NOMO-1 treated with DMSO at 0.1 percent for 48 hours (cell line): ENCODE data around the gene SRGAP3.

Experiments
- DNase-seq: peaks from one replicate; lab custom pipeline; 2025; ENCODE audit not compliant: unreplicated experiment; lab: John Stamatoyannopoulos, UW

SRGAP3 gene

GRCh38 chr3:8993331-8993730 is 256.1 kb downstream of the SRGAP3 start:
- no peak for DNase-seq

GRCh38 chr3:8992854-8993253 is 256.6 kb downstream of the SRGAP3 start:
- DNase-seq: no peak

DNA sequence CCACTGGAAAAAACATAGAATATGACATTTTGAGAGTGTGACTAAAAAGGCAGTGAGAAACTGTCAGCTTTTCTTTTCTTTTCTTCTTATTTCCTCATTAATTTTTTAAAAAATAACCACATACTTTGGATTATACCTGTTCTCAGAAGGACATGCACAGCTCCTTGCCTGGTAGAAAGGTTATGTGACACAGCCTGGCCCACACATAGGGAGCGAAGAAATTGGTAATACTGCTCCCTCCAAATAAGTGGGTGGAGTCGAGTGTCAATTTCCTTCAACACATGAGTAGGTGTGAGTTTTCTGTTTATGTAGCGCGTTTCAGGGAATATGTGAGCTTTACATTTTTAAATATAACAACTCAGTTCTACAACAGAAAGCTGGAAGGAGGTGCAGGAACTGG is 257.2 kb downstream of the SRGAP3 start:
- no peak for DNase-seq

DNA sequence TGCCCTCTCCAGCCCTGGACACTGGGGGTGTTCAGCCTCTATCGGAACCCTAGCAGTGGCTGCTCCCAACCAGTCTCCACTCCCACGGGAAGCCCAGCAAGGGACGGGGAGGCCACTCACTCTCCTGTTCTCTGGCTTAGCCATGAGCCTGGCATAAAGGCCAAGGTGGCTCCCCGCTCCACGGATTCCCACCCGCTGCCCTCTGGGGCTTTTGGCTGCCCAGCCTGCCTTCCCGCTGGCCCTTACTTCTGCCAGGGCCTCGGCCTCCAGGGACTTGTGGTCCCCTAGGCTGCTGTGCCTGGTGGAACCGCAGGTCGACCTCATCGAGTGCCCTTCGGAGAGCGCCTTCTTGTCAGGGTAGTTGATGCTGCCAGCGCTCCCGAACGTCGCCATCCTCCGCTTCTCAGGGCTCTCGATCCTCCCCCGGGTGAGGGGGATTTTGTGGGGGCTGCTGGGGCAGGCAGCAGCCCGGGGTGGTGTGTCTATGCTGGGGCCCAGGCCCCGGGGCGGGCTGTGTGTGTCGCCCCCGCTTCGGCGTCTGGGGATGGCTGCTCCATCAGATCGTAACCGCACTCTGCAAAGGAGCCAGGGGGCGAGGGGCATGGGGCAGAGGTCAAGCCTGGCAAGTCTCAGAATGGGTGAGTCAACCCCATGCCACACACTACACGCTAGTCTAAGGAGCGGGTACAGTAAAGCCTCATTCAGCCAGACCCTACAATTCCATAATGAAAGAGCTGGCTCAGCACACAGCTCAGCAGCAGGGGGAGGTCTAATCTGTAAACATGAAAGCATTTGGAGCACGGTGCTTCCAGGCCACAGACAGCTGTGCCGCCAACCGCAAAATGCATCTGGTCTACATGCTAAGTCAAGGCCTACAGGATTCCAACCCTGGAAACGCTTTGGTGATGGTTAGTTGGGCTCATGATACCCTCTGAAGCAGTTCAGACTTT is 258.9 kb downstream of the SRGAP3 start:
- DNase-seq: no peak

DNA sequence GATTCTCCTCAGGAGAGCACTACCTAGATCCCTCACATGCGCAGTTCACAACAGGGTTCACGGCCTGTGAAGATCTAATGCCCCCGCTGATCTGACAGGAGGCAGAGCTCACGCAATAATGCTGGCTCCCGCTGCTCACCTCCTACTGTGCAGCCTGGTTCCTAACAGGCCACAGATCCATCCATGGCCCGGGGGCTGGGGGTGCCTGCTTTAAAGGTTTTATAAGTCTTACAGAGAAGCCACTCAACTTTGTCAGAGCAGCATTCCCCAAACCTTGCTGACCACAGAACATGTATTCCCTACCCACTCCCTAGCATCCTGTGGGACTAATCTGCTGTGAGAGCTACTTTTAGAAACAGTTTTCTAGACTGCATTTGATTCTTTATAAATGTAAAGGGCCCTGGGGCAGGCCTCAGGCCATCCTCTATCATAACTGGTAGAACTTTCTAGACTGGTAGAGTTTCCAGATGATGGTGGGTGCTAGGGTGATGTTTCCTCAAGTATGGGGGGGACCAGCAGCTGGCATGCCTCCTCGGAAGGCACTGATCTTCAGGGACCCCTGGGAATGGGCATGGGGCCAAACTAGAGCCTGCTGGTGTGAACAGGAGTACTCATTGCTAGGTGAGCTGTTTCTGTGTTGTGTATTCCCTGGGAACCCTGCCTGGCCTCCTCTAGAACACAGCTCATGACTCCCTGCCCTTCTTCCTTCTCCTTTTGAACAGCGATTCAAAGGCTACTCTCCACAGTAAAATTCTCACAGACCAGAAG is 260.5 kb downstream of the SRGAP3 start:
- DNase-seq: no peak

DNA sequence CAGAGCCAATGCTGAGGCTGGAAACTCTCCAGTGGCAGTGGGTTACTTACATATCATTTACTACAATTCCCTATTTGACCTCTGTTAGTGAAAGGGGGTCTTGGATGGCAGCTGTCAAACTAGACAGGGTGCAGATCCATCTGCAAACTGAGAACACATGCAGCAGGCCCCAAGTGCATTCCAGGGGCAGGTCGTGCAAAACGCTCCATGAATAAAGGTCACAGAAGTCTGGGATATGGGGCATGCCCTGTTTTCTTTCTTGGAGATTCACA is 261.1 kb downstream of the SRGAP3 start:
- DNase-seq: no peak

DNA sequence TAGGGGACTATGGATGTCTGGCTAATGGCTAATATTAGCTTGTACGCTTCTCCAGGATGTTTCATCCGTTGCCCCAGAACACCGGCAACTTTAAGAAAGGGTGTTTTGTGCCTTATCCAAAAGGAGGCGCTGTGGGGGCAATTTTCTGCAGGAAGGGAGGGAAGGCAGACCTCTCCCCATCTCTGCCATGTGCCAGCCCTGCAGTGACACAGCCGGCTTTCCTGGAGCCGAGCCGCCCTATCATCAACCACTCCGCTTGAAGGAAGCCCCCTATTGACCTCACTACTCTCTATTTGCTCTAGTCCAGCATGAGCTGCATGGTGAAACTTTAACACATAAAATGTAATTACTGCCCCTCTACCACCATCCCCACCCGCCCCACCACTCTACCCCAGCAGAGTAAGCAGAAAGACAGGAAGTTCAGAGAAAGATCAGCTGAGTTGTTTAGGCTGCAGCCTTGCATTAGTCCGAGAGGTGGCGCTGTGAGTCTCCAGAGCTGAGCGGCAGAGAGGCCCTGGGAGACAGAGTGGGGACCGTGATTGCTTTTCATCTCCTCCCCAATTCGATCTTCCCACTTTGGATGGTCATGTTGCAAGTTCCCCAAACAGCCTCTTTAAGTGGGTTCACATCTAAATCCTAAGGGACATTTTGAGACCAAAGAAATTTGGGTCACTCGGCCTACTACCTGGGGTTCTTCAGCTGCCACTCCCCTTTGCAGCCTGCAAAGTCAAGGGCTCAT is 261.6 kb downstream of the SRGAP3 start:
- peak; percentile 48 for DNase-seq

DNA sequence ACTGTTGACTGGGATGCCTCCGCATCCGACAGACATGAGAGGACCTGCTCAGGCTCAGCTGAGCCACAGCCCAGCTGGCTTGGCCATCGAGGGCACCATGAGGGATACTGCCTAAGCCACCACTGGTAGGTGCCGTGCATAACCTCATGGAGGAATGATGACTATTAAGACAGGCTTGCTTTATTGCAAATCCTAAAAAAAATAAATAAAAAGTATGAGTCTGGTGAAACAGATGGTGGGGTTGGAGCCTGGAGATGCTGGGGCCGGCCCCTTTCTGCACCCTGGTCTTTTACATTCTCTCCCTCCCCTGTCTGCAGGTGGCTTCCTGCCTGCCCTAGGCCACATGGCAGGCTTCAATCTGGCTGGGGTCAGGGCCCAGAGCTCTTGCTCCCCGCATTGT is 262.2 kb downstream of the SRGAP3 start:
- no peak for DNase-seq

GRCh38 chr3:8986741-8987140 is 262.7 kb downstream of the SRGAP3 start:
- DNase-seq: no peak

GRCh38 chr3:8985876-8986275 is 263.6 kb downstream of the SRGAP3 start:
- no peak for DNase-seq

DNA sequence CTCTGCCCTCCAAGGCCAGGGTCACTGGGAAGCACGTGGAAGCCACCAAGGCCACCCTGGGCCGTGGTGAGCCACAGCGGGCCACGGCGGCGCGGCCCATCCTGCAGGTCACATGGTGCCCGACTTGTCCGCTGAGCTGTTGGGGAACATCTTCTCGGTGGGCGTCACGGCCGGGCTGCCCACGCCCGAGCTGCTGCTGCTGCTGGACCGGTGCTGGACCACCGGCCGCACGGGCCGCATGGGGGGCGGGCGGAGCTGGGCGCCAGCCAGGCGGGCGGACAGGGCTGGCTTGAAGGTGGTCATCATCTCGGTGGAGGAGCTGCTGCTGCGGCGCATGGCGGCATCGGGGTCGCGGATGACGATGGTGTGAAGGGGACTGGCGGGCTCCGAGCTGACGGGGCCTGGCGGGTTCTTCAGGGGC is 264.0 kb downstream of the SRGAP3 start:
- DNase-seq: no peak

- no peak for DNase-seq
Observed at GRCh38 chr3:8984526-8984925, 264.9 kb downstream of the SRGAP3 start.

DNA sequence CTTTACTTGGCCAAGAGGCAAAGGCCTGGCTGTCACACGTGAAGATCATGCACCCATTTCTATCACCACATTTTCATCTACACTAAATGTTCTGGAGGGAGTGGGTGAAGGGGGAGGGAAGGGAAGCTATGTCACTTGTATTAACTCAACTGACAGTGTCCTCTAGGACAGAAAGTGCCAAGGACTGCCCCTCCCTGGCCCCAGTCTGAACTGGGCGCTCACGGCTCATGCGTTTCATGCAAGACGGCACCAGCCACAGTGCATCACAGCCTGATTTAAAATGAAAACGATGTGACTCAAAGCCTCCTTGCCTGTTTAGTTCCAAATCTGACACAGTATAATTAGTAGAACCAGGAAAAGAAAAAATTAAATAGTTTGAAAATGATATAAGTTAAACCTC is 265.4 kb downstream of the SRGAP3 start:
- no peak for DNase-seq

DNA sequence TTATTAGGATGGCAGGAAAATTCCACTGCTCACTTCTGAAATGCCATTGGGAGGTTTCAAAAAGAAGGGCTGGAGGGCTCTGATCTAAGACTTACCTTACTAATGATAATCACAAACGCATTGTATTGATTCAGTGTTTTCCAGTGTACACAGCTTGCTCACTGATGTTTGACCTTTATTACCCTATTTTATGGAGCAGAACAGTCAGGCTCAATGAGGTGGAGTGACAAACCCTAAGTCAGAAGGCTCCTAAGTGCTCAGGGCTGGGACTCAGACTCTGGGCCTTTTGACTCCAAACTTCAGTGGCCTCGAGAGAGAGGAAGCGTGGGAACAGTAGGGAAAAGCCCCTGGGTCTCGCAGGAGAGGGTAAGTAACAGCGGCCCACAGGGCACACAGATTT is 265.9 kb downstream of the SRGAP3 start:
- no peak for DNase-seq

GRCh38 chr3:8983026-8983425 is 266.4 kb downstream of the SRGAP3 start:
- DNase-seq: no peak

DNA sequence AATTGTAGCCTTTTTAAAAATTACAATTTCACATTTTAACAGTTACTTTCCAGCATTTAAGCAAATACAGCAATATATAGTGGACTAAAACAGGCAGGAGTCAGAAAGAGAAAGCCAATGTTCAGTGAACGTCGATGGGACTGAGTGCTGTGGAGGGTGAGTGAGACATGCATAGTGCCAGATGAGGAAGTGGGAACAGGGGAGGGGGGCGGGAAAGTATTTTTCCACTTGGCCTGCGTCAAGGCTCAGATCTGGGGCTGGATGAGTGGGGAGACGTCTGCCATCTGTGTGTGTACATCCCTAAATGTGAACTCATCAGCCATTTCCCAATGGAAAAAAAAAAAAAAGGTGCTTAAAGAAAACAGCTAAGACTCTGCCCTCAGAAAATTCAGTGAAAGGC is 266.9 kb downstream of the SRGAP3 start:
- DNase-seq: peak; percentile 7

GRCh38 chr3:8981700-8982099 is 267.7 kb downstream of the SRGAP3 start:
- DNase-seq: no peak

DNA sequence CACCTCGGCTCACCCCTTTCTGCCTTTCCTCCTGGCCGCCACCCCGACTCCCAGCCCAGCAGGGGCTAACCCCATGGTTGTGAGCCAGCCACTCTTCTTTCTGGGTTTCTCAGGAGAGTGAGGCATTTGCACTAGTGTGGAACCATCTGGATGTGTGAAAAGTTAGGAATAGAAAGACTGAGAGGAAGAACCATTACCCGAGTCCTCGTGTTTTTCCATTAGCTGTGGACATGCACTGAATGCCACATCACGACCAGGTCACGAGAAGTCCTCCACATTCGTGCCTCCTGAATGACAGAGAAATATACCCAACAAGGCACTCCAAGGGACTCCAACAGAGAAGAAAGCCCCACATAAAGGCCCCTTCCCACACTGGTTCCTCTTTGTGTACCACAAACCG is 268.1 kb downstream of the SRGAP3 start:
- no peak for DNase-seq

- DNase-seq: no peak
Observed at GRCh38 chr3:8980756-8981257, 268.6 kb downstream of the SRGAP3 start.

DNA sequence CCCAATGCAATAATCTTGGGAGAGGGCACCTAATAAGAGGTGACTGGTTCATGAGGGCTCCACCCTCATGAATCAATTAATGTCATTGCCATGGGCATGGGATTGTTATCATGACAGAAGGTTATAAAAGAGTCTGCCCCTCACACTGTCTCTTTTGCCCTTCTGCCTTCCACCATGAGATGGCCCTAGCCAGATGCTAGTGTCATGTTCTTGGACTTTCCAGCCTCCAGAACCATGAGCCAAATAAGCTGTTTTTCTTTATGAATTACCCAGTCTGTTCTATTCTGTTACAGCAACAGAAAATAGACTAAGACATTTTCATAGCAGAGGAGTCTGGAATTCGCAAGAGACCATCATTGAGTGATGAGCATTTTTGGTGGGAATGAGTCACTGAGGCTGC is 270.2 kb downstream of the SRGAP3 start:
- DNase-seq: no peak

GRCh38 chr3:8978551-8978950 is 270.9 kb downstream of the SRGAP3 start:
- DNase-seq: no peak
